ENCODE results near the gene CYP2B6.
"Not testable (repeated sequence)": the region's sequence is repeated elsewhere in the genome, so short reads cannot be mapped to it uniquely, and the experiment has no call there.

GRCh38 chr19:41052162-41052561, 61.1 kb downstream of the CYP2B6 start:
- not testable (repeated sequence) for TF ChIP-seq GABPA (IDR thresholded peaks at IDR 0.05; ENCODE audit: low read depth); POLR2AphosphoS5 (IDR thresholded peaks at IDR 0.05; ENCODE audit: low read depth); CTCF (IDR thresholded peaks at IDR 0.05; ENCODE audit: insufficient read depth, low read length); SPI1 (IDR thresholded peaks at IDR 0.05; ENCODE audit: borderline replicate concordance, low read depth)
- TF ChIP-seq, protein P1, sequence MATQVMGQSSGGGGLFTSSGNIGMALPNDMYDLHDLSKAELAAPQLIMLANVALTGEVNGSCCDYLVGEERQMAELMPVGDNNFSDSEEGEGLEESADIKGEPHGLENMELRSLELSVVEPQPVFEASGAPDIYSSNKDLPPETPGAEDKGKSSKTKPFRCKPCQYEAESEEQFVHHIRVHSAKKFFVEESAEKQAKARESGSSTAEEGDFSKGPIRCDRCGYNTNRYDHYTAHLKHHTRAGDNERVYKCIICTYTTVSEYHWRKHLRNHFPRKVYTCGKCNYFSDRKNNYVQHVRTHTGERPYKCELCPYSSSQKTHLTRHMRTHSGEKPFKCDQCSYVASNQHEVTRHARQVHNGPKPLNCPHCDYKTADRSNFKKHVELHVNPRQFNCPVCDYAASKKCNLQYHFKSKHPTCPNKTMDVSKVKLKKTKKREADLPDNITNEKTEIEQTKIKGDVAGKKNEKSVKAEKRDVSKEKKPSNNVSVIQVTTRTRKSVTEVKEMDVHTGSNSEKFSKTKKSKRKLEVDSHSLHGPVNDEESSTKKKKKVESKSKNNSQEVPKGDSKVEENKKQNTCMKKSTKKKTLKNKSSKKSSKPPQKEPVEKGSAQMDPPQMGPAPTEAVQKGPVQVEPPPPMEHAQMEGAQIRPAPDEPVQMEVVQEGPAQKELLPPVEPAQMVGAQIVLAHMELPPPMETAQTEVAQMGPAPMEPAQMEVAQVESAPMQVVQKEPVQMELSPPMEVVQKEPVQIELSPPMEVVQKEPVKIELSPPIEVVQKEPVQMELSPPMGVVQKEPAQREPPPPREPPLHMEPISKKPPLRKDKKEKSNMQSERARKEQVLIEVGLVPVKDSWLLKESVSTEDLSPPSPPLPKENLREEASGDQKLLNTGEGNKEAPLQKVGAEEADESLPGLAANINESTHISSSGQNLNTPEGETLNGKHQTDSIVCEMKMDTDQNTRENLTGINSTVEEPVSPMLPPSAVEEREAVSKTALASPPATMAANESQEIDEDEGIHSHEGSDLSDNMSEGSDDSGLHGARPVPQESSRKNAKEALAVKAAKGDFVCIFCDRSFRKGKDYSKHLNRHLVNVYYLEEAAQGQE (IDR thresholded peaks at IDR 0.05; ENCODE audit: insufficient replicate concordance, low read depth): not testable (repeated sequence)

Data from HL-60 (cell line).